ENCODE data around the gene DYNC1H1. TPM values are rescaled to one million over a fixed set of nuclear protein-coding genes. Genes with fewer than 3 reads are reported as not detected.
A peak's percentile ranks its signal among the peaks of the same experiment; 100 is the strongest.

DYNC1H1 gene
- total RNA-seq, 1 experiment from 2014 or later, result 361 TPM

- ATAC-seq, result no peak
- H3K9me2 ChIP-seq (ENCODE audit: insufficient read depth), result no peaks in the 10 kb centered on the region
- H3K9ac ChIP-seq (ENCODE audit: low read length), result no peak overlapping the region
- H3K4me2 ChIP-seq (ENCODE audit: low read length), result peak overlapping the region; percentile 43; the same call in 1 of the 2 replicates
- ChIA-PET RAD21 (ENCODE audit: low non-redundant PET in 1 of 2, low total read pairs in 2 of 2, uncharacterized antibody in 2 of 2, unreplicated experiment in 2 of 2) (interaction anchor here in 1 of 2 experiments (1.2 kb wide), 1 partner anchor 191 kb away, joined by 6 read pairs; no protein-coding TSS in a partner anchor), CTCF (interaction anchor here (1.2 to 2.0 kb wide), 6 partner anchors 11 to 255 kb away, joined by 4 to 9 read pairs (median 7); no protein-coding TSS in a partner anchor), POLR2A (interaction anchor here (0.6 kb wide), 1 partner anchor 344 kb away, joined by 10 read pairs; no protein-coding TSS in a partner anchor)
- H3K79me2 ChIP-seq (ENCODE audit: insufficient read depth, low read length), result peaks cover 25% of the 10 kb centered on the region
- DNase-seq (ENCODE audit: low read depth, low spot score), result no peak
- H4K20me1 ChIP-seq (ENCODE audit: insufficient read depth), result no peaks in the 10 kb centered on the region
- H3K4me3 ChIP-seq (replicated peaks in 1 of 2; ENCODE audit: low read depth in 1 of 2, low read length in 2 of 2), result no peak overlapping the region
- H3K27ac ChIP-seq (ENCODE audit: low read depth, low read length), result no peak overlapping the region; the same call in 1 of the 2 replicates
- no TSS peak for BruUV-seq (replicated peaks)
- peak overlapping the region; percentile 10 for H2AFZ ChIP-seq (ENCODE audit: low read depth, low read length, poor library complexity, severe bottlenecking)
- intact Hi-C loops (cut with micrococcal nuclease), result loop anchor here (1.0 to 5.0 kb wide), 6 partner anchors 85 to 353 kb away; partner anchors contain the start of gene WDR20
- TF ChIP-seq, protein P1, sequence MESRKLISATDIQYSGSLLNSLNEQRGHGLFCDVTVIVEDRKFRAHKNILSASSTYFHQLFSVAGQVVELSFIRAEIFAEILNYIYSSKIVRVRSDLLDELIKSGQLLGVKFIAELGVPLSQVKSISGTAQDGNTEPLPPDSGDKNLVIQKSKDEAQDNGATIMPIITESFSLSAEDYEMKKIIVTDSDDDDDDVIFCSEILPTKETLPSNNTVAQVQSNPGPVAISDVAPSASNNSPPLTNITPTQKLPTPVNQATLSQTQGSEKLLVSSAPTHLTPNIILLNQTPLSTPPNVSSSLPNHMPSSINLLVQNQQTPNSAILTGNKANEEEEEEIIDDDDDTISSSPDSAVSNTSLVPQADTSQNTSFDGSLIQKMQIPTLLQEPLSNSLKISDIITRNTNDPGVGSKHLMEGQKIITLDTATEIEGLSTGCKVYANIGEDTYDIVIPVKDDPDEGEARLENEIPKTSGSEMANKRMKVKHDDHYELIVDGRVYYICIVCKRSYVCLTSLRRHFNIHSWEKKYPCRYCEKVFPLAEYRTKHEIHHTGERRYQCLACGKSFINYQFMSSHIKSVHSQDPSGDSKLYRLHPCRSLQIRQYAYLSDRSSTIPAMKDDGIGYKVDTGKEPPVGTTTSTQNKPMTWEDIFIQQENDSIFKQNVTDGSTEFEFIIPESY (IDR thresholded peaks at IDR 0.05; ENCODE audit: extremely low read depth, insufficient replicate concordance, low read length), result no peak
- TF ChIP-seq POLR2AphosphoS5 (IDR thresholded peaks at IDR 0.05; ENCODE audit: low read depth, low read length), result no peak
- peaks cover 23 to 49% of the 10 kb centered on the region in 2 experiments; a peak in 3 of 4 replicates for H3K4me1 ChIP-seq (ENCODE audit: control insufficient read depth in 1 of 2, insufficient read depth in 2 of 2, low read length in 2 of 2)
- H3K27me3 ChIP-seq (ENCODE audit: insufficient read depth, low read length), result no peaks in the 10 kb centered on the region
- H3K36me3 ChIP-seq (ENCODE audit: control insufficient read depth in 1 of 2, insufficient read depth in 2 of 2, low read length in 2 of 2), result no peaks in the 10 kb centered on the region
- H3K9me3 ChIP-seq (ENCODE audit: control insufficient read depth in 1 of 2, insufficient read depth in 1 of 2, low read depth in 1 of 2, low read length in 2 of 2), result no peaks in the 10 kb centered on the region
Measured at GRCh38 chr14:101961746-101962502, 2.4 kb upstream of the DYNC1H1 start.

GRCh38 chr14:101962503-101962874, 1.9 kb upstream of the DYNC1H1 start:
- Histone ChIP-seq H3K9me3 (ENCODE audit: control insufficient read depth in 1 of 2, insufficient read depth in 1 of 2, low read depth in 1 of 2, low read length in 2 of 2) (no peaks in the 10 kb centered on the region), H3K27ac (ENCODE audit: low read depth, low read length) (no peak overlapping the region), H3K36me3 (ENCODE audit: control insufficient read depth in 1 of 2, insufficient read depth in 2 of 2, low read length in 2 of 2) (no peaks in the 10 kb centered on the region), H3K9me2 (ENCODE audit: insufficient read depth) (no peaks in the 10 kb centered on the region), H3K4me3 (replicated peaks in 1 of 2; ENCODE audit: low read depth in 1 of 2, low read length in 2 of 2) (no peak overlapping the region), H3K27me3 (ENCODE audit: insufficient read depth, low read length) (no peaks in the 10 kb centered on the region), H3K79me2 (ENCODE audit: insufficient read depth, low read length) (peaks cover 31% of the 10 kb centered on the region), H3K4me2 (ENCODE audit: low read length) (peak overlapping the region; percentile 43), H3K9ac (ENCODE audit: low read length) (0 out of 2 replicates have a peak overlapping the region, but pooled peaks have one; percentile 7), H3K4me1 (ENCODE audit: control insufficient read depth in 1 of 2, insufficient read depth in 2 of 2, low read length in 2 of 2) (peaks cover 23 to 49% of the 10 kb centered on the region in 2 experiments; a peak in 3 of 4 replicates), H2AFZ (ENCODE audit: low read depth, low read length, poor library complexity, severe bottlenecking) (peak overlapping the region; percentile 10), H4K20me1 (ENCODE audit: insufficient read depth) (no peaks in the 10 kb centered on the region)
- CTCF ChIA-PET, result interaction anchor here (1.5 to 2.0 kb wide), 4 partner anchors 84 to 255 kb away, joined by 4 to 9 read pairs (median 6); no protein-coding TSS in a partner anchor
- POLR2A ChIA-PET, result interaction anchor here (0.6 to 0.7 kb wide), 2 partner anchors 218 to 344 kb away, joined by 3 to 10 read pairs; no protein-coding TSS in a partner anchor
- RAD21 ChIA-PET (ENCODE audit: low non-redundant PET in 1 of 2, low total read pairs in 2 of 2, uncharacterized antibody in 2 of 2, unreplicated experiment in 2 of 2), result interaction anchor here in 1 of 2 experiments (0.7 to 1.2 kb wide), 2 partner anchors 134 to 192 kb away, joined by 3 to 6 read pairs; no protein-coding TSS in a partner anchor
- no peak for ATAC-seq
- no TSS peak for BruUV-seq (replicated peaks)
- peak; percentile 21 for DNase-seq (ENCODE audit: low read depth, low spot score)
- intact Hi-C loops (cut with micrococcal nuclease), result loop anchor here (5.0 kb wide), 2 partner anchors 175 to 190 kb away; partner anchors contain the start of gene WDR20
- TF ChIP-seq, protein P2, sequence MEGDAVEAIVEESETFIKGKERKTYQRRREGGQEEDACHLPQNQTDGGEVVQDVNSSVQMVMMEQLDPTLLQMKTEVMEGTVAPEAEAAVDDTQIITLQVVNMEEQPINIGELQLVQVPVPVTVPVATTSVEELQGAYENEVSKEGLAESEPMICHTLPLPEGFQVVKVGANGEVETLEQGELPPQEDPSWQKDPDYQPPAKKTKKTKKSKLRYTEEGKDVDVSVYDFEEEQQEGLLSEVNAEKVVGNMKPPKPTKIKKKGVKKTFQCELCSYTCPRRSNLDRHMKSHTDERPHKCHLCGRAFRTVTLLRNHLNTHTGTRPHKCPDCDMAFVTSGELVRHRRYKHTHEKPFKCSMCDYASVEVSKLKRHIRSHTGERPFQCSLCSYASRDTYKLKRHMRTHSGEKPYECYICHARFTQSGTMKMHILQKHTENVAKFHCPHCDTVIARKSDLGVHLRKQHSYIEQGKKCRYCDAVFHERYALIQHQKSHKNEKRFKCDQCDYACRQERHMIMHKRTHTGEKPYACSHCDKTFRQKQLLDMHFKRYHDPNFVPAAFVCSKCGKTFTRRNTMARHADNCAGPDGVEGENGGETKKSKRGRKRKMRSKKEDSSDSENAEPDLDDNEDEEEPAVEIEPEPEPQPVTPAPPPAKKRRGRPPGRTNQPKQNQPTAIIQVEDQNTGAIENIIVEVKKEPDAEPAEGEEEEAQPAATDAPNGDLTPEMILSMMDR (IDR thresholded peaks at IDR 0.05 in 2 of 3, conservative IDR thresholded peaks at IDR 0.05 in 1 of 3; ENCODE audit: borderline replicate concordance in 1 of 3, insufficient read depth in 1 of 3, low read depth in 2 of 3, low read length in 2 of 3), result no peak
- TF ChIP-seq CBX3 (IDR thresholded peaks at IDR 0.05; ENCODE audit: low read depth) (no peak), SIN3A (IDR thresholded peaks at IDR 0.05; ENCODE audit: low read depth) (no peak), SP1 (IDR thresholded peaks at IDR 0.05; ENCODE audit: low read depth) (no peak), ZFX (IDR thresholded peaks at IDR 0.05) (no peak; the same call in 1 of the 2 replicates), ZNF274 (IDR thresholded peaks at IDR 0.05; ENCODE audit: low read depth, low read length) (no peak), RAD21 (IDR thresholded peaks at IDR 0.05; ENCODE audit: low read depth) (no peak)

All from HCT116 (cell line).